NCI-H146 treated with DMSO at 0.1 percent for 48 hours (cell line): Measurements from ENCODE around the gene TNNT2.
A peak's percentile ranks its signal among the peaks of the same experiment; 100 is the strongest.

Experiments
- DNase-seq: peaks from one replicate; lab custom pipeline; 2025; ENCODE audit not compliant: unreplicated experiment; lab: John Stamatoyannopoulos, UW

The TNNT2 gene

DNA sequence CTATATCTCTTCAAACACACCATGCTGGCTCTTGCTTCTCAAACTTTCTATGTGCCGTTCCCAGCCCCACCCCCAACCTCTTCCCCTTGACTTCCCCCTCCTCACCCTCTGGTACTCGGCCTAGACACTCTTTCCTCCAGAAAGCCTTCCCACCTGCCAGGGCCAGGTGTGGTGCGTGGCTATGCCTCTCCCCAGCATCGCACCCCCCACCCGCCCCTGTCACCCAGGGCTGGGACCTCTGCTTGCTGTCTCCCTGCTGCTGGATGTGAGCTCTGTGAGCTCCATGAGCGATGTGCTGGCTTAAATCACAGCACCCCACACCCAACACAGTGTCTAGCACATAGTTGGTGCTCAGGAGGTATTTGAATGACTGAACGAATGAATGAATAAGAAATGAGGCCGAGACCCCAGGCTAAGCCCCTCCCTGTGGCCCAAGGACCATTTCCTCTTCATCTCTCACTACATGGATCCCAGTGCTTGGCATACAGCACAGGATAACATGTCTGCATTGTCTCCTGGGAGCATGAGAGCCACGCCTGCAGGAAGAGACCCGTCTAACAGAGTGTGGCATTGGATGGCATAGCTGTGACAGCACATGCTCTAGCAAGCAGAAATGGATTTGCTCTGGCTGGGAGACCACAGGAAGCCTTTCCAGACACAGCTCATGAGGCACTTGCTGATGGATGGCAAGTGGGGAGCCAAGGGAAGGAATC lies 19.7 kb downstream of the TNNT2 start:
- DNase-seq: no peak

DNA sequence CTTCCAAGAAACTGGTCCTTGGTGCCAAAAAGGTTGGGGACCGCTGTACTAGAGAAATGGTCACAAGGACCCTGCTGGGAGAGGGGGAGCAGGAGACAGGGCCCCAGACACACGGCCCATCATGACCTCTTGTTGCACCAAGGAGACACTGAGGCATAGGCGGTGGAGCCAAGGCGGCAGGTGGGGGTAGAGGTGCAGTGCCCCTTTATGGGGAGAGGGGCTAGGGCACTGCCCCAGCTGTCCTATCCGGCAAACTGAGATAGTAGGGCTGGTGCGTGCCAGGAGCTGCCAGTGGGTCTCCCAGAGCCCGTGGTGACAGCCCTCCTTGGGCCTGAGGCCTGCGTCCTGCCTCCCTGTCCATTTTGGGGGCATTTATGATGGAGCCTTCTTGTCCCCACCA lies 20.3 kb downstream of the TNNT2 start:
- DNase-seq: no peak

DNA sequence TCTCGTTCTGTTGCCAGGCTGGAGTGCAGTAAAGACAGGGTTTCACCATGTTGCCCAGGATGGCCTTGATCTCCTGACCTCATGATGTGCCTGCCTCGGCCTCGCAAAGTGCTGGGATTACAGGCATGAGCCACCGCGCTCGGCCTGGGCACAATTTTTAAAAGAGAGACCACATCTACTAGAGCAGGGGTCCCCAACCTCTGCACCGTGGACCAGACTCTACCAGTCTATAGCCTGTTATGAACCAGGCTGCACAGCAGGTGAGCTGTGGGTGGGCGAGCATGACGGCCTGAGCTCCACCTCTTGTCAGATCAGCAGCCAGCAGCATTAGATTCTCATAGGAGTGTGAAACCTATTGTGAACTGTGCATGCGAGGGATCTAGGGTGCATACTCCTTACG lies 20.8 kb downstream of the TNNT2 start:
- no peak for DNase-seq

DNA sequence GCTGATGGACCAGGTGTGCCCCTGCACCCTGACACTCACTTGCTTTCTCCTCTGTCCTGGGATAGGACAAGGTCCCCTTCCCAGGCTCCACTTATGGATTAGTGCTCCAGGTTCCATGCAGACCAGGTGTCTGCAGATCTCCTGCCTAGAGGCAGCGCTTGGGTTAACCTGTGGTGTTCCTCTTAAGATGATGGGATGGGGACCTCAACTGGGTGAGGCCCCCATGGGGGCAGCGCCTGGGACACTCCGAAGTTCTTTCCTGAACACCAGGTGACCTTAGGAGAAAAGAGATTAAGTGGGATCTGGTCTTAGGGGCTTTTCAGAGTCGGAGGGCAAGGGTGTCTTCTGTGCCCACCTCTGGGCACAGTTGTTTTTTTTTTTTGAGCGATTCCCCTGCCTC lies 21.2 kb downstream of the TNNT2 start:
- no peak for DNase-seq

DNA sequence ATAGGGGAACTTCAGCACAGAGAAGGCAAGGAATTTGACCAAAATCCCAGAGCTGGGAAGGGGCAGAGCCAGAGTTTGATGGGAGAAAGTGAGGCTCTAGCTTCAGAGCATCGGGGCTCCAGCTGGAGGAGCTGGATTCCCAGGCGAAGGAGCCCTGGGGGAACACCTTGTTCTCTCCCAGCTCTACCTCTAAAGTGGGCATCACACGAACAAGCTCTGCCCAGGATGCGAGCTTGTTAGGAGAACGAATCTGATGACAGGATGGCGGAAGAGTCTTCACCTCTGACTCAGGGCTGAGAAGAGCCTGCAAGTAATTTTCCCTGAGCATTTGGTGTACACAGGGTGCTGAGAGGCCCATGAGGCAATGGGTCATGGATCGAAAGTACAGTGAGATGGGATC lies 22.0 kb downstream of the TNNT2 start:
- no peak for DNase-seq

DNA sequence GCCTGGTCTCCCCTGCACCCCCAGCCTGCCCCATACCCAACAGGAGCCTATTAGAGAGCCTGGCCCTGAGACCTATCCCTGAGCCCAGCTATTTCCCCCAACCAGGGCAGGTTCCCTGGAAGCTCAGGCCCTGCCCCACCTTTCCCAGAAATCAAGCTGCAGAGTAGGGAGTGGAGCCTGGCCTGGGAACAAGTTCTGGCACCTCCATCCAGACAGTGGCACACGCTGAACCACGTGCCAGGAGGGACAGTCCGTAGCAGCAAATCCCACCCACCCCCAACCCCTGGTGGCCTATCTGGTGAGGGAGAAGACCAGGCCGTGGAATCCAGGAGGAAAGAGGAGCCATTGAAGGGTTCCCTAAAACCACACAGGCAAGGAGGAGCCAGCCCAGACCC lies 22.6 kb downstream of the TNNT2 start:
- no peak for DNase-seq

DNA sequence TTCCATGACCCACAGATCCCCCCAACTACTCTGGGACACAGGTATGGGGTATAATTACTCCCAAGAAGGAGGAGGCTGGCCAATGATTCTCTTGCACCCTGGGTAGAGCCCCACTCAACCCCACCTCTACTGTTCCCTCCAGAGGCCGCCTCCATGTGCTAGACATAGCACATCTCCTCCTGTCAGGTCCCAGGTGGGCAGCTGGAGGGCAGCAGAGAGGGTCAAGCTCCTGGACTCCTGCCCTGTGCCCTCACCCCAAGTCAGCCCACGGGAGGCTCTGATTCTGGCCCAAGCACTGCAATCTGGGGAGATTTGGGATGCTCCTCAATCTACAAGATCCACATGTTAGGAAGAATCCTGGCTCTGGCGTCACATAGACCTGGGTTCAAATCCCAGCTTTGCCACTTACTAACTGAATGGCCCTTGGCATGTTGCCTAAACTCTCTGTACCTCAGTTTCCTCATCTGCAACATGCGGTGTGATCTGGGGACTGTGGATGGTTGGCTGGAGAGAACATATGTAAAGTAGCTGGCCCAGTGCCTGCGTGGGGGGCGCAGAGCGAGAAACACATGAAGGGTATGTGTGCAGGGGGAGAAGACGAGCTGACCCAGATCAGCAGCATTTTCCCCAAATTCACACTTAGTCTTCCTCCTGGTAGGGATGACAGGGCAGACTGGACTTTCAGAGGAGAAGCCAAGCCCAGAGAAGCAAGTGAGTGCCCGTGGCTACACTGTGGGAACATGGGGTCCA lies 23.2 kb downstream of the TNNT2 start:
- DNase-seq: no peak

DNA sequence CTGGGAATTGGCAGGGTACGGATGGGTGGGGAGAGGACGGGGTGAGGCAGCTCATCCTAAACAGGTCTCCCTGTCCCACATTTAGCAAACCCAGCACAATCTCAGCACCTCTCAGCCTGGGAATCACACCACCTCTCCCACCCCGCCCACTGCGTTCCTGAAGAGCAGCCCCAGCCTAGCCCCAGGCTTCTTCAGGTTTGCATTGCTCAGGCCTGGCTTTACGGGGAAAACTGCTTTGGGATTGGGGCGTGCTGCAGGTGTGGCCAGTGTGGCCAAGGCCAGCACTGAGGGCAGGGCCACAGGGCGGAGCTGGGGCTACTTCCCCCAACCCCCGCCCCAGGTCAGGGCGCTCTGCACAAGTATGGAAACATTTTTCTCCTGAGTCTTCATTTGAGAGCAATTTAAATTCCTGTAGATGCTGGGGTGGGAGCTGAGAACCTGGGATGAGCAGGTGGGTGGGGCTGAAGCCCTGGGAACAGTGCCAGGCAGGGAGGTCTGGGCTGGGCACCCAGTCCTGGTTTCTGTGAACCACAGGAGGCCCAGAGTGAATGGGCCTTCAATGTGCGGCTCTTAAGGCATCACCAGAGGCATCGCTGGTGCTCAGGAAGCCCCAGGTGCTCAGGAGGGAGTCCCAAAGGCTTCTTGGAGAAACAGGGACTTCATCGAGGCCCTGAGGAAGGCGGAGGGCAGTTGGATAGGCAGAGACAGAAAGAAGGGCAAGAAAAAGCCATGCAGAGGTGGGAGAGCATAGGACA lies 24.1 kb downstream of the TNNT2 start:
- no peak for DNase-seq

DNA sequence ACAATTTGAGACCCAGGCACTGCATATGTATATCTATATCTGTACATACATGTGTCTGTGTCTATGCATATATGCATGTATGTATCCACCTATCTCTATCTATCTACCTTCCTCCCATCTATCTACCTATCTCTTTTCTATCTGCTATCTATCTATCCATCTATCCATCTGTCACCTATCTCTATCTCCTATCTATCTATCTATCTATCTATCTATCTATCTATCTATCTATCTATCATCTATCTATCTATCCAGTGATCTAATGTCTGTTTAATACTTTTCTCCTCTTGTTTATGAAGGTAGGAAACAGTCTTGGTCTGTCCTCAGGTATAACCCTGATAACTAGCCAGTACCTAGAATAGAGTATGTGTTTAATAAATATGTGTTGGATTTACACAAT lies 25.9 kb downstream of the TNNT2 start:
- no peak for DNase-seq

DNA sequence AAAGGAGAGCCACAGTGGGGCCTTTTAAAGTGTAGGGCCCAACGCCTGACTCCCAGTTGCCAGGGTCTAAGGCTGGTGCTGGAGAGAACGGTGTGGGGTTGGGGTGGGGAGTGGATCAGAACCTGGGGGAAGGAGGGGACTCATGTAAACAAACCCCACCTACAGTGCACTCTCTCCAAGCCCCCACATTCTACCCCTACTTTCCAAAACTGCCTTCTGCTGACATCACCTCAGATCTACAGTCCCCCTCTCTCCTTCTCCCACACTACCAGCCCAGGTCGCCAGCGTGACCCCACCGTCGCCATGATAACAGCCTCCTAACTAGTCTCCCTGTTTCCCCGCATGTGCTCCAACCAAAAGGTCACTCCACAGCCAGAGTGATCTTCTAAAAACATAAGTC lies 26.6 kb downstream of the TNNT2 start:
- DNase-seq: no peak

DNA sequence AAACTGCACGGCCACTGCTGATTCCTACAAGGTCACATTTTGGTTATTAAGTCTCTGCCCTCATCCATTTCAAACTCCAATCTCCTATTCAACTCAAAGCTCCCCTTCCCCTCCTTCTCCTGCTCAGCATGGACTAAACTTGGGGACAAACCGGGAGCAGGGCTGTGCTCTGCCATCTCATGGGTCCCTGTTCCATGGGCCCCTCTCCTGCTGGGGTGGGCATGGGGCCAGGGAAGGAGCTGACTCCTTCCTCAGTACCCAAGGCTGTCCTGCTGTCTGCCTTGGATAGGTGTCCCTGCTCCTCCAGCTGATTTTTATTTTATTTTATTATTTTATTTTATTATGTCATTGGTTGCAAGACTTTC lies 27.1 kb downstream of the TNNT2 start:
- no peak for DNase-seq

DNA sequence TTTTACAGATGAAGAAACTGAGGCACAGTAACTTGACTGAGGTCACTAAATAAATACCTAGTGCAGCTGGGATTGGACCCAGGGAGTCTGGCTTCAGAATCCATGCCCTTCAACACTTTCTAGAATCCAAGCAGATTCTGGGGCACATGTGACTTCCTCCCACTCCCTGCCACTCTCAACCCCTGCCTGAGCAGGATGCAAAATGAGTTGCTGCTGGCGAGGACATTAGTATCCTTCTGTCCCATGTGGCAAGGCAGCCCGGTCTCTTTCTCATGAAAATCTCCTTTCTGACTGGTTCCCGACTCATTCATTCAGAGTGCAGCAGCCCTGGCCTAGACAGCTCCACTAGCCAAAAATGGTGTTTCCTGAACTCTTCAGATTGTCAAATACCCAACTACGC lies 28.4 kb downstream of the TNNT2 start:
- DNase-seq: no peak

DNA sequence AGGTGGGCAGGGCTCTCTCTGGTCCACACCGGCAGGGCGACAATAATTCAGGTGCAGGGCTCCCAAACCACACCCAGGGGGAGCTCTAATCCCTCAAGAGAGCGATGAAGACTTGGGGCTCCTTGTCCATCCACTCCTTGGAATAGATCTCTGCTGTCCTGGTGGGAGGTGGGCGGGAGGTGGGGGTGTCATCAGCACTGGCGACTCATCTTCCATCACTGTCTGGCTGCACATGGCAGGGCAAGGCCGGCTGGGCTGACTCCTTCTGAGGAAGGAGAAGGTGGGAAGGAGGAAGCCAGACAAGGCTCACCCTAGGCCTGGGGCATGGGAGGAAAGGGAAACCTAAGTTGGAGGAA lies 29.3 kb downstream of the TNNT2 start:
- DNase-seq: peak; percentile 7

DNA sequence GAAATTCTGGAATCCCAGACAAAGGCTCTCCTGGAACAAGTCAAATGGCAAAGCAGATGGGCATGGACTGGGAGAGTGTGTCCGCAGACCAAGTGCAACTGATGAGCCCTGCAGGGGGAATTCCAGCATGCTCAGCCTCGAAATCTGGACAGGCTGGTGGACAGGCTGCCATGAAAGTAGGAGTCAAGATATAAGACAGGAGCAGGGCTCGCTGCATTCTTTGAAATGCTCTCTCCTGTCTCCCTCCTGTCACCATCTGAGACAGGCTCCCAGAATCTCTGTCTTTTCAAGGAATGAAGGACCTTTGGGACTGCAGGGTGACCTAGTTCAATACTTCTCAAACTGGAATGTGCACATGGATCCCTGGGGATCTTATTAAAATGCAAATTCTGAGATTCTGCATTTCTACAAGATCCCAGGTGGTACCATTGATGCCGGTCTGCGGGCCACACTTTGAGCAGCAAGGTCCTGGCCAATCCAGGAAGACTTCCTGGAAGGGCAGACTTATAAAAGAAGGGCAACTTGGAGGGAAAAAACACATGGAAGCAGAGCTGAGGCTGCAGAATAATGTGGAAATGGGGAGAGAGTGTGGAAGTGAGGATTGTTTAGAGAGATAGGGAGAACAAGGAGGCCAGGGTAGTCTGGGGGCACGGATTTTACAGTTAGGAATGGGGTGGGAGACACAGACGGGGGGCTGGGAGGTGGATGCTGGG lies 29.8 kb downstream of the TNNT2 start:
- no peak for DNase-seq

DNA sequence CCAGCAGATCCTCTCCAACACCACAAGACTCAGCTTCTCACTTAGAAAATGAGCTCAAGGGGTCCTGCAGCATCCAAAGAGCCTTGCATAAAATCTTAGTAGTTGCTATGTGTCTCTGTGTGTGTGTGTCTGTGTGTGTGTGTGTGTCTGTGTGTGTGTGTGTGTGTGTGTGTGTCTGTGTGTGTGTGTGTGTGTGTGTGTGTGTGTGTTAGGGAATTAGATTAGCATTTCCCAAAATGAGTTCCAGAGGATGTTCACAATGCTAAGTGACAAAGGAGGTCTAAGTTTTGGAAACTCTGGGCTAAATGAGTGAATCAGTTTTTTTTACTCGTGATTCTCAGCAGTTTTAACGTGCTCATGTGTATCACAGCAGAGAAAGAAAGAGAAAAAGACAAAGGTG lies 30.5 kb downstream of the TNNT2 start:
- DNase-seq: no peak

DNA sequence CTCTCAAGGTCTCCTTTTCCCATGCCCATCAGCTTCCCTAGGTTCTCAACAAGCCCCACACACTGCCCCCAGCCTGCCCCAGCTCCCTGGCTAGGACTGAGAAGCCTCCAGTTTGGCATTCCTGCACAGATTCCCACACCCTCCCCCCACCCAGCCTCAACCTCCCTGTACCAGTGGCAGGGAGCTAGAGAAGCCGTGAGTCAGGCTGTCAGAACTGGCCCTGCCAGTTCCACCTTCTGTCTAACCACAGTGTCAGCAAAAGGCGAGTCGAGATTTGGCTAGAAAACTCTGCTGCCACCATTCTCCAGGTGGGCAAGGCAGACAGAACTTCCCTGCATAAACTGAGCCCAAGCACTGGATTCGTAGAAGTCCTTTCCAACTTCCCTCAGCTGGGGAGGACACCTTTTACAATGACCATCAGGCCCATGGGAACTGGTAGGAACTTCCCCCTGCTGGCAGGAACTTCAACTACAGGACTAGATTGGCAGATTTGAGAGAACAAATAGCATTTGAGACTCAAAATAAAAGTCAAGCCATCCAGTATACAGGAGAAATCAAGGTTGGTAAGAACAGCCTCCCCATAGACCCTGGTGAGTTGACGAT lies 31.0 kb downstream of the TNNT2 start:
- peak; percentile 10 for DNase-seq

DNA sequence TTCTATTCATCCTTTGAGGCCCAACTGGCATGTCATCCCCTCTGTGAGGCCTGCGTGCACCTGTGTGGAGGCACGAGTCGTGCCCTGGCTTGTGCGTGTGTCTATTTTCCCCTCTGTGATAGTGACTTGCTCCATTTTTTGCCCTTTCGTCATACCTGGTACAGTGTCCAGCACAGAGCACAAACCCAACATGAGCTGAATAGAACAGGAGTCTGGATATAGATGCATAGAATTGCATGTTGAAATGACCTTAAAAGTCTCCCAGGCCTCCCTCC lies 32.5 kb downstream of the TNNT2 start:
- DNase-seq: no peak

DNA sequence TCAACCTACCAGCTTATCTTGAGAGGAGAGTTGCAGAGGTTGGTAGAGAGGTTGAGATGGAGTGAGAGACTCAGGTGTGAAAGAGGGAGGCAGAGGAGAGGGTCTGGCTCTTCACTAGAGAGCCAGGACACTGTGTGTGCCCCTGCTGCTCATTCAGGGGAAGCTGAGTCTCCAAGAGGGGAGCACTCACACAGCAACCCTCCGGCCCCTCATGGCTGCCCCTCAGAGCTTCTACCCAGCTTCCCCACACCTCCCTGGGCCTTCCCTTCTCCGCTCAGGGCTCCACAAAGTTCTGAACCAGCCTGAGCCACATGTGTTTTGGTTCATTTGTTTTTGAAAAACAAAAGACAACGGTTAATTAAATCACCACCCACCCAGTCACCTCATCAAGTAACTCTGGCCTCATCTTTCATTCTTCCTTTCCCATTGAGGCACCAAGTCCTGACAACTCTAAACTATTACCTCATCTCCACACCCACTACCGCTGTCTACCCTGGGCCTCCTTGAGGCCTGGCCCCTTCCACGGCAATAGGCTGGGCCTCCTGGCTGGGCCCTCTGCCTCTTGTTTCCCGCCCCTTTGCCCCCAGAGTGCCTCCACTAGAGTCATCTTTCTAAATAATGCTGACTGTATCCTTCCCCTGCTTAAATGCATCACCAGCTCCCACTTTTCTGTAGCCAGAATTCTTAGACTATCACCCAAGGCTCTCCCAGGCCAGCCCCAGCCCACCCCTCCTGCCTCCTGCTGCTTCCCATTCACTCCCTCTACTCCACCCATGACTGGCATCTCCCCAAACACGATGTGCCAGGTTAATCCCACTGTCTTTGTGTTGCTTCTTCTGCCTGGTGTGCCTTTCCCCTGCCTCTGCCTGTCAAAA lies 33.0 kb downstream of the TNNT2 start:
- DNase-seq: no peak

DNA sequence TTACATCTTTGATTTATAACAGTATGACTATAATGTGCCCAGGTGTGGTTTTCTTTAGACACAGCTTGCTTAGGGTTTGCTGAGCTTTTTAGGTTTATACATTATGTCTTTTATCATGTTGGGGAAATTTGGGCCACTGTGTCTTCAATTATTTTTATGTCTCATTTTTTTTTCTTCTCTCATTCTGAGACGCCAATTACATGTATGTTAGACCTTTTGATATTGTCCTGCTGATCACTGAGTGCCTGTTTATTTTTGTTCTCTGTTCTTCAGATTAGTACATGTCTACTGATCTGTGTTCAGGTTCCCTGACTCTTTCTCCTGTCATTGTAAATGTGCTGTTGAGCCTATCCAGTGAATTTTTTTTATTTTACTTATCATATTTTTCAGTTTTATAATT lies 36.1 kb downstream of the TNNT2 start:
- DNase-seq: no peak

DNA sequence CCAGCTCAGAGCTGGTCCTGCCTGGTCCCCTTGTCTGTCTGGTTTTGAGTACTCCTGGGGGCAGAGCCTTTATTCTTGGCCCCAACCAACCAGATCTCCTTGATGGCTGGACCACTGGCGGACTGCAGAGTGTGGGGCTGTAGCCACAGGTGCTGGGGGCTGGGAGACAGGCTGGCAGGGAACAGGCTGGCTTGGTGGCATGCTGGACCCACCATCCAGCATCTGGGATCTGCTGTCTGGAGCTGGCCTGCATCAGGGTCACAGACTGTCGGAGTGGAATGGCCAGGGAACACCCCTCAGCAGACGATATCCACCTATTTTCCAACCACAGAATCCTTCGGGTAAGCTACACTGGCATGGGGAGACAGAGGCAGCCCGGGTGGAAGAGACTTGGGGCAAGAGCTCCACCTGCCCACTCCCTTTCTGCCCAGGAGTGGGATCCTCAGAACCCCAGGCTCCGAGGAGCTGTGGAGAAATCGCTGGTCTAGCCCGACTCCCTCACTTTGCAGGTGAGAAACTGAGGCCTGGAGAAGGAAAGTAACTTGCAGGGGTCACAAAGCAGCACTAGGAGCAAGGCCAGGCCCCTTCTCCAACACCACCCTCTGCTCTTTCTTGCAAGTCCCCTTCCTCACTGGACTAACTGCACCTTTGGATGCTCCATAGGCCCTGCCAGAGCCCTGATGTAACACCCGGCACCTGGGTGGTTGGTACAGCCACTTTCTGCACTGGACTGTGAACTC lies 40.6 kb downstream of the TNNT2 start:
- no peak for DNase-seq
